Dermis microvascular lymphatic vessel endothelial cell (primary cell): ENCODE results near the gene DSG1. TPM values are rescaled to one million over a fixed set of nuclear protein-coding genes. Genes with fewer than 3 reads are reported as not detected.

Experiments used
- total RNA-seq: library from RNA; depleted of rRNA; stranded (reverse); fragments of >200 nt; gene quantifications from 2 replicates; pipeline ENCODE4 v1.2.1, GENCODE V29; 2014

The DSG1 gene
- total RNA-seq, 1 donor from 2014 or later, result not detected

Other genes starting within 250 kb of the DSG1 start
- under 0.01 and 0.13 TPM in 2 replicates for gene DSC2, start 215.7 kb upstream of the DSG1 start, total RNA-seq
- gene DSC1, start 155.3 kb upstream of the DSG1 start, total RNA-seq, result not detected in 2 replicates
- gene DSG4, start 58.6 kb downstream of the DSG1 start, total RNA-seq, result not detected in 2 replicates
- gene DSG3, start 129.6 kb downstream of the DSG1 start, total RNA-seq, result under 0.01 TPM in 1 of 2 replicates, not detected in the other
- gene DSG2, start 180.0 kb downstream of the DSG1 start, total RNA-seq, result 3.3 and 22.3 TPM in 2 replicates